NCI-H460 (cell line): Measurements from ENCODE around the gene SHB. TPM values are rescaled to one million over a fixed set of nuclear protein-coding genes. Genes with fewer than 3 reads are reported as not detected.

ENCODE experiments used
- DNase-seq: peaks from one replicate; pipeline ENCODE4 v3.0.0-alpha.2; 2016; ENCODE audit warnings: low read depth; ENCODE audit errors: extremely low read depth
- polyA plus RNA-seq: library from polyadenylated mRNA; depleted of rRNA; stranded (reverse); fragments of >200 nt; gene quantifications from 2 replicates; pipeline ENCODE4 v1.2.3, GENCODE V29; 2014; cell fraction: nucleus; rRNA removed
- total RNA-seq: library from RNA; depleted of rRNA; stranded (reverse); fragments of >200 nt; shearing (Covaris generic); gene quantifications from 2 replicates; pipeline ENCODE4 v1.2.3, GENCODE V29; 2014; rRNA removed

SHB gene, protein sequence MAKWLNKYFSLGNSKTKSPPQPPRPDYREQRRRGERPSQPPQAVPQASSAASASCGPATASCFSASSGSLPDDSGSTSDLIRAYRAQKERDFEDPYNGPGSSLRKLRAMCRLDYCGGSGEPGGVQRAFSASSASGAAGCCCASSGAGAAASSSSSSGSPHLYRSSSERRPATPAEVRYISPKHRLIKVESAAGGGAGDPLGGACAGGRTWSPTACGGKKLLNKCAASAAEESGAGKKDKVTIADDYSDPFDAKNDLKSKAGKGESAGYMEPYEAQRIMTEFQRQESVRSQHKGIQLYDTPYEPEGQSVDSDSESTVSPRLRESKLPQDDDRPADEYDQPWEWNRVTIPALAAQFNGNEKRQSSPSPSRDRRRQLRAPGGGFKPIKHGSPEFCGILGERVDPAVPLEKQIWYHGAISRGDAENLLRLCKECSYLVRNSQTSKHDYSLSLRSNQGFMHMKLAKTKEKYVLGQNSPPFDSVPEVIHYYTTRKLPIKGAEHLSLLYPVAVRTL
- total RNA-seq, result 12.5 and 14.3 TPM in 2 replicates
- 10.8 and 14.0 TPM in 2 replicates for polyA plus RNA-seq

DNA sequence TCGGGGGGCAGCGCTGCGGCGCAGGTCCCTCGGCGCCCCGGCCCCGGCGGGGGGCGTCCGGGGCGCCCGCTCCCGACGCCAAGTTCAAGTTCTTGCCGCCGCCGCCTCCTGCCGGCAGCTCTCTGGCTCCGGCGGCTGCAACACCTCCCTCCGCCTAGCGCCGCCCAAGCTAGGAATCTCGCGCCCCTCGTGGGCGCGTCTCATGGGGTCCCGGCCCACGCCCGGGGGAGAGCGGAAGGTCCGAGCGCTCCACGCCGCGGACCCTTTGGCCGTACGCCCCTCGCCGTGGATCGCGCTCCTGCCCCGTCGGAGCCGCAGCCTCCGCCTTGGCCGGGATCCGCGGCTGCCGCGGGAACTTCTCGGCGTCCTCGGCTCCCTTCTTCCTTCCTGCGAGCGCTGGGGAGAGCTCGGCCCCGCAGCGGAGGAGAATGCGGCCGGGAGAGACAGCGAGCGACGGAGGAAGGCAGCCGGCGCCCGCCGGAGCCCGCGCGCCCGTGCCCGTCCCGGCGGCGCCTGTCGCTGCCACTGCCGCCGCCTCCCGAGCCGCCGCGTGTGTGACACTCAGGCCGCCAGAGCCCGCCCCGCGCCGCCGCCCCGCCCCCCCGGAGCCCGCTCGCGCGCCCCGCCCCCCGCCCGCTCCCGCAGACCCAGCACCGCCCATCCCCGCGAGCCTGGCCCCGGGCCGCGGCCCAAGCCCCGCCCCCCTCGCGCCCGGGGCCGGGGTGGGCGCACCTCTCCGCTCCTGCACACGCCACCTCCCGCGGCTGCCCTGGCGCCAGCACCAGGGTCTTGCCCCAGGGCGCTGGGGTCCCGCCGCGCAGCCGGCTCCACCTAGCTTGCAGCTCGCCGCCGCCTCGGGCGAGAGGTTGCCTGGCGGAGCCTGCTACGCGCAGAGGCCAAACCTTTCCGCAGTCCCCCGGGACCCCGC lies at the start of gene SHB:
Gene SHB (minus strand): TSS at position 527 of the 928 bp plus-strand sequence. CDS start 582 bp downstream, outside the sequence.
- peak; percentile 54 for DNase-seq

DNA sequence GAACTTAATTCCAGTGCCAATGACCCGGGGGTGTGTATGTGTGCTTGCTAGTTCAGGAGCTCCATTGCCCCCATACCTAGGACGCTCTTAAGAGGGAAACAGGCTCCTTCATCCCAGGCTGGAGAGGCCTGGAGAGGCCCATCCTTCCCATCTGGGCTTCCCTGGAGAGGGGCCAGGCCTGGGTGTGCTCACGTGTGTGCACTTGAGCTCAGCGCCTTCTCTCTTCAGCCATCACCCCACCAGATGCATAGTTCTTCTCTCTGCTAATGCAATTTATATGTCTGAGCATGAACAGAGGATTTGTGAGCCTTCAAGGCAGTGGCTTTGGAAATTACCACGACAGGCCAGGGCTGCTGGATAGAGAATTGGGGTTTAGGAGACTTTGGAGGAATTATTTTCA lies 48.6 kb upstream of the SHB start:
- no peak for DNase-seq

DNA sequence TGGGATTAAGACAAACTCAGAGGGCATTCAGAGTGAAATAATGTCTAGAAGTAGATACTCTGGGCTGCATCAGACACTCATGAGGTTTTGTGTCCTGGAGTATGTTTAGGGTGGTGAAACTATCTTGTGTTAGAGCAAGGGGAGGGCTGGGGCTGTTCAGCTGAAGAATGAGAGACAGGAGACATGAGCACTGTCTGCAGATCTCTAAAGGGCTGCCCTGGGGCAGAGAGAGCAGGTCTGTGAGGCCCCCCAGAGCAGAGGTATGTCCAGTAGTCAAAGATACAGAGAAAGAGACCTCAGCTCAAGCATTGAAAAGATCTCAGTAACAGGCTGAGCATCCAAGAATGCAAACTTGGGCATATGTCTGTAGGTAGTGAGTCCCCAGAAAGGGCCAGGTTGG lies 45.9 kb upstream of the SHB start:
- DNase-seq, result no peak

DNA sequence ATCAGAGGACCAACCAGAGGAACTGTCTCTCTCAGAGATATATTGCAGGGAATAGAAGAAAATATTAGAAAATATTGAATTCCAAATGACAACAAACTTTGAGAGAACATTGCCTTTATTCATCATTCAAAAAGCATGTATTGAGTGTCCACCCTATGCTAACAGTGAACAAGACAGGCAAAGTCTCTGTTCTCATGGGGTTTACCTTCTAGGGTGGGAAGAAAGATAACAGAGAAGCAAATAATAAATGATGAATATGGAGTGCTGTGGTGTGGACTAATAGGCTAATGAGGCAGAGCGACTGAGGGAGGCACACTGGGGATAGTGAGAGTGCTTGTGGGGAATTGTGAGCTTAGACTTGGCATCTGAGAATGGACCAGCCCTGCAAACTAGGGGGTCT lies 43.4 kb upstream of the SHB start:
- no peak for DNase-seq

DNA sequence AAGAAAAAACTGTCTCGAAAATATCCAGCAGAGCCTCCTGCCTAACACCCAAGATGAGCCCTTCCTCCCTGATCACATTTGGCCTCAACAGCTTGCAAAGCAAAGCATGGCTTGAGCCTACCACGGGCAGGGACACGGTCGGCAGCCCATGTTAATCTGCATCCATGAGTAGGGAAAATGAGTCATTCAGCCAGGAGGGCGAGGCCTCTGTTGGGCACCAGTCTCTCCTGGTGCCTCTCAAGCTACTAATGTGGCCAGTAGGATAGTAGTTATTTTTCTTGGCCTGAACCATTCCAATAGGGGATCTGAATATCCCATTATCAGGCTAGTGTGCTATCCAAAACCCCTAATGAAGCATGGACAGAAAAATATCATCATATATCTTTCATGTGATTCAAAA lies 43.0 kb upstream of the SHB start:
- no peak for DNase-seq

DNA sequence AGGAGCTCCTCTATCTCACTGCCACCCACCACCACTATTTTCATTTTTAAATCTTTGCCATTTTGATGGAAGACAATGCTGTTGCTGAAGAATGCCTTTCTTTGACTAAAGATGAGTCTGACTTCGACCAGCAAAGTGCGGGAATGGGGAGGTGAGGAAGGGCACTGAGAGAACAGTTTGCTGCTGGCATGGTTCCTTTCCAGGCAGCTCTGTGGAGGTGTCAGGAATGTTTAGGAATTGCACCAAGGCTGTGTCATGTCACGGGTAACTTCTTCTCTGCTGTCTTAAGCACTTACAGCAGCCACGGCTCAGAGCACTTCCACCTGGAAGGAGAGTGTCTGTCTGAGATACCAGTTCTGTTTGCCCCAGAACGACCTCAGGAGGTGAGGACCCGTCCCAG lies 41.4 kb upstream of the SHB start:
- no peak for DNase-seq

DNA sequence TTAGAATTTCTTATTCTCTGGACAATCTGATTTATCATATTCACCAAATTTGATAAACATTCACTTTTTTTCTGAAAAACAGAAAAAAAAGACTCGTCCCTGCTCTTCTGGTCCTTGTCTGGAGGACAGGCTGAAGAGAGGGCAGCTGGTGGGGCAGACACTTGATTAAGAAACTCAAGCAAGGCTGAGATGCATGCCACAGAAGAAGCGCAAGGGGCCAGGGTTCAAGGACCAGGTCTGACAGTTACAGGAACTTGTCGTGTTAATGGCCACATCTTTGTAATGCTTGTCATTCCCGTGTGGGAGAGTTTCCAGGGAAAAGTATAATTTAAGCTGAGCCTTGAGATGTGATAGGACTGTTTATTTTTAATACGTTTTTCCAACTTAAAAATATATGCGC lies 40.6 kb upstream of the SHB start:
- DNase-seq, result no peak

DNA sequence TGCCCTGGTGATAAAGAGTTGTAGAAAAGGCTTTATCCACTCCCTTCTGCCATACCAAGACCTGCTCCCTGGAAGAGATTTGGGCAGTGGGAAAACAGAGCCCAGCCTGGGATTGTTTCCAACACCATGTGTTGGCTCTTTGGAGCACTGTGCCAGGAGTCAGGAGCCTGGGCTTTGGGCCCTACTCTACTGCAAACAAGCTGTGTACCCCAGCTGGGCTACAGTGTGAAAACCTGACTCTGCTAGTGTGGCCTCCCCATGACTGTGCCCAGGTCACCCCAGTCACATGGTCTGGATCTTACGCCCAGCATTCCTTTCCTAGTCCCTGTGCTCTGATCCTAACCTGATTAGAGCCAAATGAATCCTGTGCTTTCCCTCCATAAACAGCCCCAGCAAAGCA lies 39.3 kb upstream of the SHB start:
- no peak for DNase-seq

DNA sequence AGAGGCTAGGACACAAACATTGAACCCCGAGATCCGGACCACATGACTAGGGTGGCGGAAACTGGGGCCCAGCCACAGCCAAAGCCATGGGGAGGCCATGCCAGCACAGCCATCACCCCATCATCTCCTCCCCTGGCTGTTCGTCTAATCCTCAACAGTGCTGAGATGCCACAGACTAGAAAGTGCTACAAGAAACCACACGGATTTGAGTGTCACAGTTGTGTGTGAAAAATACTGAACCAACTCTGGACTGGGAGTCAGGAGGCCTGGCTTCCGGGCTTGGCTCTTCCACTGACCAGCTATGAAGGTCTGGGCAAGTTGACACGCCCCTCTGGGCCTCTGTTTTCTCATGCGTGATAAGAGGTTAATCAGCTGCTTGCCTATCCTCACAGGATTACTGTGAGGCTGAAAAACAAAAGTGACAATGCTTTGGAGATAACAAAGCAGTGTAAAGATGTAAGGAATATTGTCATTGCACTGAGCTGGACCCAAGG lies 38.8 kb upstream of the SHB start:
- DNase-seq, result no peak

DNA sequence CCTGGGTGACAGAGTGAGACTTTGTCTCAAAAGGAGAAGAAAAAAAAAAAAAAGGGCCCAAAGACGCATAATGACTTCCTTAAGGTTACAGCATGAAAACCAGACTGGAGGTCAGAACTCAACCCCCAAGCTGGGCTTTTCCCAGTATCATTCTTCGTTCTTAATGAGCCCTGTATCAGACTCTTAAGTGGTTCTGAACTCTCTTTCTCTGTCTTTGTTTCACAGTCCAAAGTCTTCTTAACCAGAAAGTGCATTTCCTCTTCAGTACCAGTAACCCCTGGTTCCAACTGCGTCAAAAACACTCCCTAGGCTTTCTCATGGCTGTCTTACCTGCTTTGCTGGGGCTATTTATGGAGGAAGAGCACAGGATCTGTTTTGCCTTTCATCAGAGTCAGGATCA lies 38.4 kb upstream of the SHB start:
- DNase-seq, result no peak

DNA sequence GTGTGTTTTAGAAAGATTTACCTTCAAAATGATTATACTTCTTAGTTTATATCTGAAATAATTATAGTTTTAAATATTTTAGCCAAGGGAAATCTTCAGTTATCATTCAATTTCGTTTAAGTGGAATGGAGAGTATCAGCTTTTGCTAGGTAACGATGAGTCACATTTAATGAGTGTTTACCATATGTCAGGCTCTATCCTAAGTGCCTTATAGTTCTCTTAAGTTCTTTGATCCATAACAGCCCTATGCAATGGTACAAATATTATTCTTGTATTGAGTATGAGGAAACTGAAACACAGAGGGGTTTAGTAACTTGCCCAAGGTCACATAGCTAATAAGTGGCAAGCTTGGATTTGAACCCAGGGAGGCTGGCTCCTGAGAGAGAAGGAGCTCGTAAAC lies 37.5 kb upstream of the SHB start:
- DNase-seq, result no peak

DNA sequence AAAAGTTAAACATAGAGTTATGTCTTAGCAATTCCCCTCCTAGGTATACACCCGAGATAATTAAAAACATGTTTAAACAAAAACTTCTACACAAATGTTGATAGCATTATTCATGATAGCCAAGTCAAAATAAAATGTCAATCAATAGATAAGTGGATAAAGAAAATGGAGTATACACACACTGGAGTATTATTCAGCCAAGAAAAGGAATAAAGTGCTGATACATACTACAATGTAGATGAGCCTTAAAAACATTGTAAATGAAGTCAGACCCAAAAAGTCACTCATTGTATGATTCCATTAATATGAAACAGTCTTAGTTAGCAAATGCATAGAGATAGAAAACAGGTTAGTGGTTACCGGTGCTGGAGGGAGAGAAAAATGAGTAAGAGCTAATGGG lies 34.3 kb upstream of the SHB start:
- DNase-seq, result no peak

DNA sequence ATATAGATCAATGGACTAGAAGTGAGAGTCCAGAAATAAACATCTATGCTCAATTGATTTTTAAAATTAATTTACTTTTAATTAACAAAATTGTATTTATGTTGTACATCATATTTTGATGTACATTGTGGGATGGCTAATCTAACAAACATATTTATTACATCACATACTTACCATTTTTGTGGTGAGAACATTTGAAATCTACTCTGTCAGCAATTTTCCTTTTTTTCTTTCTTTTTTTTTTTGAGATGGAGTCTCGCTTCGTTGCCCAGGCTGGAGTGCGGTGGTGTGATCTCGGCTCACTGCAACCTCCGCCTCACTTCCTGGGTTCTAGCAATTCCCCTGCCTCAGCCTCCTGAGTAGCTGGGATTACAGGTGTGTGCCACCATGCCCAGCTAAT lies 32.4 kb upstream of the SHB start:
- DNase-seq, result no peak

DNA sequence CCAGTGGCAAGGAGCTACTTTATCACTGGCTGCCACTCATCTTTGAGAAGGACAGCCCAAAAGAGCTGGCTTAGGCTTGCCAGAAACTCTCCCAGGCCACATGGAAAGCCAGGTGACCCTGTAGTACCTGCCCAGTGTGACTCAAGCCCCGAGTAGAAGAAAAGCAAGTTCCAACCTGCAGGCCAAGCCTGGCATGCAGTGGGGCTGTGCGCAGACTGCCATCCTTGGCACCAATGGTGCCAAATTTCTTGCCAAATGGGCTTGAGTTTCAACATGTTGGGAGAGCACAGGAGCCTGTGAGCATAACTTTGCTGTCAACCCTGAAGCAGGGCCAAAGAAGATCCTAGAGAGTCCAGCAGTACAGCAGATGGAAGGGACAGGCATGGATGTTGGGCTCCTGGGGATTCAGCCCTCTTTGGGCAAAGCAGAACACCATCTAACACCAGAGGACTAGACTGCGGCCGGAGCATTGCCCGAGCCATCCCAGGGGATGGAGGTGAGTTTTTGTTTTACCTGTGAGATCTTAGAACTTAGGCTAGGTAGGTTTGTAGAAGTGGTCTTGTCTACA lies 27.3 kb upstream of the SHB start:
- no peak for DNase-seq

DNA sequence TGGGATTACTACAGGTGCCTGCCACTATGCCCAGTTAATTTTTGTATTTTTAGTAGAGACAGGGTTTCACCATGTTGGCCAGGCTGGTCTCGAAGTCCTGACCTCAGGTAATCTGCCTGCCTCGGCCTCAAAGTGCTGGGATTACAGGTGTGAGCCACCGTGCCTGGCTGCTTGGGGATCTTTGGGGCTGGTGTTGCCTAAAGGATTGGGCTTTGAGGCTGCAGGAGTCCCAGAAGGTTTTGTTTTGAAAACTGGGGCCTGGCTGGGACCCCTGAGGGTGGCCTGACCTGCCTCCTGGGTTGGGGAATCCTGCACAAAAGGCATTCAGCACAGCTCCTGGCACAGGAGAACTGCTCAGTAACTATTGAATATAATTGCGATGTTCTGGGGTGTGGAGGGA lies 25.1 kb upstream of the SHB start:
- DNase-seq, result no peak

DNA sequence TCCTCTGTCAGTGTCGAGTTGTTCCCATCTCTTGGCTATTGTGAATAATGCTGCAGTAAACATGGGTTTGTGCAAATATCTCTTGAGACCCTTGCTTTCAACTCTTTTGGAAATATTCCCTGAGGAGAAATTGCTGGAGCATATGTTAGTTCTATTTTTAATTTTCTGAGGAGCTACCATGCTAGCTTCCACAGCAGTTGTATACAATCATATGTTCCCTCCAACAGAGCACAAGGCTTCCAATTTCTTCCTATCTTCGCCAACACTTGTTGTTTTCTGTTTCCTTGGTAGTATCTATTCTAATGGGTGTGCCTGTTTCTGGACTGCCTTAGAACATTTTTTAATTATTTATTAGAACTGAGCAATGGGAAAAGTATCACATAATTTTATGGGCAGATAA lies 23.6 kb upstream of the SHB start:
- DNase-seq, result no peak

DNA sequence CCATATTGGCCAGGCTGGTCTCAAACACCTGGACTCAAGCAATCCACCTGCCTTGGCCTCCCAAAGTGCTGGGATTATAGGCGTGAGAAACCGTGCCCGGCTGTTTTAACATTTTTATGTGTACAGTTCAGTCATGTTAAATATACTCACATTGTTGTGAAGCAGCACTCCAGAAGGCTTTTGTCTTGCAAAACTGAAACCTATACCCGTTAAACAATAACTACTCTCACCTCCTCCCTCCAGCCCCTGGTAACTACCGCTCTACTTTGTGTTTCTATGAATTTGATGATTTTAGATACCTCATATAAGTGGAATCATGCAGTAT lies 23.1 kb upstream of the SHB start:
- DNase-seq, result no peak

DNA sequence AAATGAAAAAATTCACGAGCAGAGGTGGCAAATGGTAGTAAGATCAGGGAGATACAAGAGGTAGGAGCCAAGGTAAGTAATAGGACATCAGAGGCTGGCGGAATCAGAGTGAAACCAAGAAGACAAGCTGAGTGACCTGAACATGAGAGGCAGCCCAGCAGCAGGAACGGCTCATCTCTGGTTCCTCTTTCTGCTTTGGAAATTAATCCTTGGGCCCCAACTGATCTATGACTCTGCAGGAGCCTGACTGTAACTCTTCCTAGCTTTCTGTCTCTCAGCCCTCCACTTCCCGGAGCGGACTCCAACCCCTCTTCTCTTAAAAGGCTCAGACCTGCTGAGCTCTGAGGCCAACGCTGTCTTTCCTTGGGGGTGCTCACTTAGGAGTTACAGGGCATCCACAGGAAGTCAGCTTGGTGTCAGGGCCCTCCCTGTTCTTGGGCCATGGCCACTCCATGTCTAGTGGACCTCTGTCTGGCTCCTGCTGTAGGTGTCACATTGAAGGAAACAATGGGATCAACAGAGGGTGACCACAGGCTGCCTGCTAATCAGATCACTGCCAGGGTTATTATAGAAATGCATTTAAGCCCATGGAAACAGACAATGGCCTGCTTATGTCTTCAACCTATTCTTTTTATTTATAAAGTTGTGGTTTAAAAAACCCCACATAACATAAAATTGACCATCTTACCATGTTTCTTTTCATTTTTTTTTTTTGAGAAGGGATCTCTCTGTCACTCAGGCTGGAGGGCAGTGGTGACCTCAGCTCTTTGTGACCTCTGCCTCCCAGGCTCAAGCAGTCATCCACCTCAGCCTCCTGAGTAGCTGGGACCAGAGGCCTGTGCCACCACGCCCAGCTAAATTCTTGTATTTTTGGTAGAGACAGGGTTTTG lies 22.5 kb upstream of the SHB start:
- DNase-seq, result no peak

DNA sequence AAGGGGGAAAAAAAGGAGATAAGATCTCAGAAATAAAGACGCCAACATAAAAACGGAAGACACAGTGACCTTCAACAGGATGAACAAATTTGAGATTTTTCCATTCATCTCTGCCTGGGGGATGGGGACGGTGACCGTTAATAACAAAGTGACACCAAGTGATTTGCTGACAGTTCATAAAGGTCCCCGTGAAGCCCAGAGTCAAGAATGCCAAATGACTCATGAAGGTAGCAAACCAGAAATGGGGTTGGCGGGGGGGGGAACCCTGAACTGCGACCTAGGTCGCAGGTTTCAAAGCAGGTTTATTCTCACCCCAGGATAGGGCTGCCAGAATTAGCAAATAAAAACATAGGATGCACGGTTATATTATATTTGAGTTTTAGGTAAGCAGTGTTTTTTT lies 21.1 kb upstream of the SHB start:
- DNase-seq, result no peak
